ENCODE data around the gene PFKFB3.

- TF ChIP-seq, protein P1, sequence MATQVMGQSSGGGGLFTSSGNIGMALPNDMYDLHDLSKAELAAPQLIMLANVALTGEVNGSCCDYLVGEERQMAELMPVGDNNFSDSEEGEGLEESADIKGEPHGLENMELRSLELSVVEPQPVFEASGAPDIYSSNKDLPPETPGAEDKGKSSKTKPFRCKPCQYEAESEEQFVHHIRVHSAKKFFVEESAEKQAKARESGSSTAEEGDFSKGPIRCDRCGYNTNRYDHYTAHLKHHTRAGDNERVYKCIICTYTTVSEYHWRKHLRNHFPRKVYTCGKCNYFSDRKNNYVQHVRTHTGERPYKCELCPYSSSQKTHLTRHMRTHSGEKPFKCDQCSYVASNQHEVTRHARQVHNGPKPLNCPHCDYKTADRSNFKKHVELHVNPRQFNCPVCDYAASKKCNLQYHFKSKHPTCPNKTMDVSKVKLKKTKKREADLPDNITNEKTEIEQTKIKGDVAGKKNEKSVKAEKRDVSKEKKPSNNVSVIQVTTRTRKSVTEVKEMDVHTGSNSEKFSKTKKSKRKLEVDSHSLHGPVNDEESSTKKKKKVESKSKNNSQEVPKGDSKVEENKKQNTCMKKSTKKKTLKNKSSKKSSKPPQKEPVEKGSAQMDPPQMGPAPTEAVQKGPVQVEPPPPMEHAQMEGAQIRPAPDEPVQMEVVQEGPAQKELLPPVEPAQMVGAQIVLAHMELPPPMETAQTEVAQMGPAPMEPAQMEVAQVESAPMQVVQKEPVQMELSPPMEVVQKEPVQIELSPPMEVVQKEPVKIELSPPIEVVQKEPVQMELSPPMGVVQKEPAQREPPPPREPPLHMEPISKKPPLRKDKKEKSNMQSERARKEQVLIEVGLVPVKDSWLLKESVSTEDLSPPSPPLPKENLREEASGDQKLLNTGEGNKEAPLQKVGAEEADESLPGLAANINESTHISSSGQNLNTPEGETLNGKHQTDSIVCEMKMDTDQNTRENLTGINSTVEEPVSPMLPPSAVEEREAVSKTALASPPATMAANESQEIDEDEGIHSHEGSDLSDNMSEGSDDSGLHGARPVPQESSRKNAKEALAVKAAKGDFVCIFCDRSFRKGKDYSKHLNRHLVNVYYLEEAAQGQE (IDR thresholded peaks at IDR 0.05; ENCODE audit: low read depth) = no peak
- TF ChIP-seq RAD21 (IDR thresholded peaks at IDR 0.05; ENCODE audit: low read depth) (no peak), EP300 (IDR thresholded peaks at IDR 0.05; ENCODE audit: borderline replicate concordance) (no peak), CEBPB (IDR thresholded peaks at IDR 0.05) (no peak), ZBTB7A (IDR thresholded peaks at IDR 0.05; ENCODE audit: low read depth) (no peak), TAF1 (IDR thresholded peaks at IDR 0.05; ENCODE audit: low read depth) (no peak)
- TF ChIP-seq, protein P2, sequence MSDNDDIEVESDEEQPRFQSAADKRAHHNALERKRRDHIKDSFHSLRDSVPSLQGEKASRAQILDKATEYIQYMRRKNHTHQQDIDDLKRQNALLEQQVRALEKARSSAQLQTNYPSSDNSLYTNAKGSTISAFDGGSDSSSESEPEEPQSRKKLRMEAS (IDR thresholded peaks at IDR 0.05) = no peak
These were observed 2.3 kb upstream of the PFKFB3 start for GRCh38 chr10:6200440-6200733.
